HUDEP-2 (cell line): ENCODE results near the gene KRT1.
"Not testable (repeated sequence)": the region's sequence is repeated elsewhere in the genome, so short reads cannot be mapped to it uniquely, and the experiment has no call there.

ENCODE experiments used
- DNase-seq, 76 experiments: peaks; one replicate each; lab custom pipeline; 2025; ENCODE audit not compliant: unreplicated experiment in 76 of 76; lab: John Stamatoyannopoulos, UW

KRT1 gene

GRCh38 chr12:52680363-52680762 lies at the start of gene KRT1:
Gene KRT1, minus strand, starts transcription at chr12:52680407. Its CDS starts 59 bp downstream, at chr12:52680348.
- DNase-seq = no peak

- DNase-seq = no peak
These were observed 48.9 kb upstream of the KRT1 start for GRCh38 chr12:52729147-52729546.

GRCh38 chr12:52728374-52728773 lies 48.2 kb upstream of the KRT1 start:
- no peak for DNase-seq

- no peak for DNase-seq
These were observed 46.8 kb upstream of the KRT1 start for GRCh38 chr12:52727037-52727436.

GRCh38 chr12:52726451-52726850 lies 46.2 kb upstream of the KRT1 start:
- no peak for DNase-seq

- no peak for DNase-seq
These were observed 44.2 kb upstream of the KRT1 start for GRCh38 chr12:52724384-52724783.

- DNase-seq = no peak
These were observed 42.5 kb upstream of the KRT1 start for GRCh38 chr12:52722680-52723079.

- DNase-seq = no peak
These were observed 41.7 kb upstream of the KRT1 start for GRCh38 chr12:52721838-52722470.

GRCh38 chr12:52720365-52720886 lies 40.2 kb upstream of the KRT1 start:
- no peak for DNase-seq

GRCh38 chr12:52716061-52716460 lies 35.9 kb upstream of the KRT1 start:
- no peak for DNase-seq

GRCh38 chr12:52715416-52715815 lies 35.2 kb upstream of the KRT1 start:
- peak in 1 of 76 experiments; percentile 5 for DNase-seq

- DNase-seq = no peak
These were observed 34.7 kb upstream of the KRT1 start for GRCh38 chr12:52714887-52715281.

- DNase-seq = peak in 4 of 76 experiments; percentile 5 to 14 (median 10)
These were observed 34.0 kb upstream of the KRT1 start for GRCh38 chr12:52713960-52714886.

GRCh38 chr12:52712122-52712521 lies 31.9 kb upstream of the KRT1 start:
- DNase-seq = not testable (repeated sequence)

GRCh38 chr12:52710730-52711129 lies 30.5 kb upstream of the KRT1 start:
- no peak for DNase-seq

GRCh38 chr12:52708010-52708409 lies 27.8 kb upstream of the KRT1 start:
- DNase-seq = peak in 69 of 76 experiments; percentile 7 to 80 (median 54)

- no peak for DNase-seq
These were observed 24.3 kb upstream of the KRT1 start for GRCh38 chr12:52704464-52704863.

- peak in 68 of 76 experiments; percentile 2 to 85 (median 54) for DNase-seq
These were observed 23.7 kb upstream of the KRT1 start for GRCh38 chr12:52703878-52704277.

- DNase-seq = no peak
These were observed 23.2 kb upstream of the KRT1 start, which contains the start of gene KRT77 for GRCh38 chr12:52703424-52703823. Gene KRT77, minus strand, starts transcription at chr12:52703524. Its CDS starts 90 bp downstream, at chr12:52703434.

- DNase-seq = no peak
These were observed 22.1 kb upstream of the KRT1 start for GRCh38 chr12:52702338-52702737.

GRCh38 chr12:52701281-52701680 lies 21.1 kb upstream of the KRT1 start:
- DNase-seq = no peak
